Measurements from ENCODE around the gene FBLN2. TPM values are rescaled to one million over a fixed set of nuclear protein-coding genes. Genes with fewer than 3 reads are reported as not detected.

Gene FBLN2
- total RNA-seq, 1 donor from 2014 or later, result 323 TPM

GRCh38 chr3:13642597-13642996 is 93.7 kb downstream of the FBLN2 start:
- Histone ChIP-seq H3K36me3 (no peaks in the 10 kb centered on the region), H3K9me3 (no peaks in the 10 kb centered on the region), H3K27me3 (no peaks in the 10 kb centered on the region), H3K4me3 (no peak overlapping the region), H3K4me1 (peaks cover 0 to 2% of the 10 kb centered on the region in 2 donors), H3K27ac (no peak overlapping the region)
- no peak for DNase-seq (ENCODE audit: low spot score in 2 of 2)
- no peak for TF ChIP-seq CTCF (IDR thresholded peaks at IDR 0.05)
- intact Hi-C loops (cut with DNase I), result no loop called here

- no peaks in the 10 kb centered on the region for H3K27me3 ChIP-seq
- peaks cover 0 to 8% of the 10 kb centered on the region in 2 donors for H3K4me1 ChIP-seq
- no peak for TF ChIP-seq CTCF (IDR thresholded peaks at IDR 0.05)
- no peak for DNase-seq (ENCODE audit: low spot score in 2 of 2)
- H3K27ac ChIP-seq, result no peak overlapping the region
- no peak overlapping the region for H3K4me3 ChIP-seq
- H3K9me3 ChIP-seq, result no peaks in the 10 kb centered on the region
- no peaks in the 10 kb centered on the region for H3K36me3 ChIP-seq
- intact Hi-C loops (cut with DNase I), result no loop called here
Observed at GRCh38 chr3:13644341-13645117, 95.6 kb downstream of the FBLN2 start.

DNA sequence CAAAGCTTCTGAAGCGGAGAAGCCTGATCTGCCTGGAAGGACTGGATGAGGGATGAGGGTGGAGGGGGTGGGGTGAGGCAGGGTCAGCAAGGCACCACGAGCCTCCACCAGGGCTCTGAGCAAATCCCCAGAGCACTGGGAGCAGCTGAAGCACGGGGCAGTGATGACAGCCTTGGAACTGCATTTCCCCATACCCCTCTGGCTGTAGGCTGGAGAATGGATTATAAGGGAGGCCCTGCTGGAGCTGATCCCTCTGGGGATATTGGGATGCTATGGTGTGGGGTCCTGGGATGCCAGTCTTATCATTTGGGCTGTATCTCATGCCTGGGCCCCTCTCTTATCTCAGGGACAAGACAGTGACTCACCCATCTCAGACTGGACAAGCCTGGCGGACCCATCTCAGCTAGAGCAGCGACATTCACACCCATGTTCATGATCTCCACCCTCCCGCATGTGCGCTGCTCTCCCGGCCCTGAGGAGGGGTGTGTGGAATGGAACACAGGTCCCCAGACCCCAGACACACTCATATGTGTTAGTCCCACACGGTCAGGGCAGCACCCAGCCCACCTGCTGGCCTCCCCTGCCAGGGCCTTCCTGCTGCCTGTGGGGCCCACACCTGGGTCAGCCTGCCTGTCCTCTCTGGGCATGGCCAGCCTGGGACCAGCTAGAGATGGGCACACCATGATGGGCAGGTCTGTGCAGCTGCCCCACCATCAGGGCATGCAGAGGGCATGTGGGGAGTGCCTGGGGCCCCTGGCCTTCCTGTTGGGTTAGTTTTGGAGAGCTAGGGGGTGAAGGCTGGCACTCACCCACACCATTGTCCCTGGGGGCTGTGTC is 97.1 kb downstream of the FBLN2 start:
- no peak overlapping the region for H3K27ac ChIP-seq
- H3K4me3 ChIP-seq, result no peak overlapping the region
- DNase-seq (ENCODE audit: low spot score in 2 of 2), result no peak
- no peaks in the 10 kb centered on the region for H3K27me3 ChIP-seq
- H3K9me3 ChIP-seq, result no peaks in the 10 kb centered on the region
- no peaks in the 10 kb centered on the region for H3K36me3 ChIP-seq
- no peak for TF ChIP-seq CTCF (IDR thresholded peaks at IDR 0.05)
- peaks cover 0 to 10% of the 10 kb centered on the region in 2 donors for H3K4me1 ChIP-seq
- intact Hi-C loops (cut with DNase I), result no loop called here

GRCh38 chr3:13647298-13648059 is 98.6 kb downstream of the FBLN2 start:
- Histone ChIP-seq H3K9me3 (no peaks in the 10 kb centered on the region), H3K27ac (no peak overlapping the region), H3K27me3 (no peaks in the 10 kb centered on the region), H3K36me3 (no peaks in the 10 kb centered on the region), H3K4me3 (no peak overlapping the region), H3K4me1 (peaks cover 0 to 10% of the 10 kb centered on the region in 2 donors)
- intact Hi-C loops (cut with DNase I), result loop anchor here (1.0 to 2.0 kb wide), 2 partner anchors 151 to 555 kb away; no protein-coding TSS in a partner anchor
- peak in 1 of 2 donors; percentile 70 for DNase-seq (ENCODE audit: low spot score in 2 of 2)
- TF ChIP-seq CTCF (IDR thresholded peaks at IDR 0.05), result no peak
